HG03139 (cell line): ENCODE data around the gene CRTAC1.

Source experiments
- ATAC-seq: cut with Tn5 transposase; IDR thresholded peaks from one replicate; pipeline ENCODE4 v1.9.1; 2021; ENCODE audit not compliant: unreplicated experiment

CRTAC1 gene

GRCh38 chr10:97874332-97874731, 156.1 kb downstream of the CRTAC1 start:
- ATAC-seq: no peak

GRCh38 chr10:97873569-97873968, 156.9 kb downstream of the CRTAC1 start:
- no peak for ATAC-seq

- ATAC-seq: no peak
These were observed 159.4 kb downstream of the CRTAC1 start for GRCh38 chr10:97870990-97871389.

DNA sequence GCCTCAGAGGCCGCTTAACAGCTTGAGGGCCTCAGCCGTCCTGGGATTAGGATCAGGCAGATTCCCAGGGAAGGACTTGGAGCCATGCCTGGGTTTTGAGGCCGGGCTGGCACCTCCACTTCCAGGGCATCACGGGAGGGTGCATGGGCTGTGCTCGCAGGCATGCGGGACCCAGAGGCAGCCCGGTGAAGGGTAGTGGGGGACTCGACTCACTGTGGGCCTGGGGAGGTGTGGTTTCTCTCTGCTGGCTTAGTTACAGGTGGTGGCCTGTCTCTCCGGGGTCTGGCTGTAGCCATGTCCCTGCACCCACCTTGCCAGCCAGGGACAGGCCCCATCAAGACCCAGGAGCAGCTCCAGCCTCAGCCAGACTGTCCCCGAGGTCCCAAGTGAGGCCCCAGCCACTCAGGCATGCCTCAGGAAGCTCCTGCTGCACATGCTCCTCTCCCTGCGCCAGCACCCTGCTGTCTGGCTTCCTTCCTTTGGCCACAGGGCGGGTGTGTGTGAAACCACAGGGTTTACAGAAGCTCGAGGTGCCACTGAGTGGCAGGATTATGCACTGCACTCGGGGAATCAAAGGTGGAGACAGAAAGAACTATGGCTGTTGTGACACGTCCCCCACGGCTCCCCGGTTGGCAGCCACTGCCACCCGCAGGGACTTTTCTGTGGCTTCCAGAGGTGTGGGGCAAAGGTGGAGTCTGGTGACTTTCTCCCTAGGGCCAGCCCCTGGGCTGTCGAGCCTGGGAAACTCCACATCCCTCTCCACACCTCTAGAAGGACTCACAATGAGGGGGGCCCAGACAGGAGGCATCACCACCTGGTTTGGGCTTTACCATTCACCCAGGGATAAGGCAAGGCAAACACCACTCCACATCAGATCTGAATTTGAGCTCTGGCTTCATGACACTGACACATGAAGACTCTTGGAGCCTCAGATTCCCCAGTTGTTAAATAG, 161.1 kb downstream of the CRTAC1 start:
- peak; percentile 95 for ATAC-seq

DNA sequence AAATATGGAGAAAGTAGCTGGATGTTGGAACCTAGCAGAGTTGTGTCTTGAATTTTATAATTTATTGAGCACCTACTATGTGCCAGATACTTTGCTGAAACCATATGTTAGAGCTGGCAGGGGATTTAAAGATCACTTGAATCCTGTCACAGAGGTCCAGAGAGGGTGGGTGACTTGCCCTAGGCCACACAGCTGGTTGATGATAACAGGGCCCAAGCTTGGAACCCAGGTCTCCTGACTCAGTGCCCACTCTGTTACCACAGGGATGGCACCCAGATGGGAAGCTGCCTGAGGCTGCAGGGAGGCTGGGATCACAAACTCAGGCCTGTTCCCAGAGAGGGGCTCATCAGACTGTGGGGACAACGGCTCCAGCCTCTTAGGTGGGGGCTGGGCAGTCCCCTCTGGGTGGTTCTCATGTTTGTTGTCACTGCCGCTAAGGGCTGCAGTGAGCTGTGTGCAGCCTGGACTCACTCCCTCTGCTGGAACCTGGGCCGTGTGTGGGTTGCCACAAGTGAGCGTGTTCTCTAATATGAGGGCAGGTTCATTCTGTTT, 162.2 kb downstream of the CRTAC1 start:
- ATAC-seq: no peak

DNA sequence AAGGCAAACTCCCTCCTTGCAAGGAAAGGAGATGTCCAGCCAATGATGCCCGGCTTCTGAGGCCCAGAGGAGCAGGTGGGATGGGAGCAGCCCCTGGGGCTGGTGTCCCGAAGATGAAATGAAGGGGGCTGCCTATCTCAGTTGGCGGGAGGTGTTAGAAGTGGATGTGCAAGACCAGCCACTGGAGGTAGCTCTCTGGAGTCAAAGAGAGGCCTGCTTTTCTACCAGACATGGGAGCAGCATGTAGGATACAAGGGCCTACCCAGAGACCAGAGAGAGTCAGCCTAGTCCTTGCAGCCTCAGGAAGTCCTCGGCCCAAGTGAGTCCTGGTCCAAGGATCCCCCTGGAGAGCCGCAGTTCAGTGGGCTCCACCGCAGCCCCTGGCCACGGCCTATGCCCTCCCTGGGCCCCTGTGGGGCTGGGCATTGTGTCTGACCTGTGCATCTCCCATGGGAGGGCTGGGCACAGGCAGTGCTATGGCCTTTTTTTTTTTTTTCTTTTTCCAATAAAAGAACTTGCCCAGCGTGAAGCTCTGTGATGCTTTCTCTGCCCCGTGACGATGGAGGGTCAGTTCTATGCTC, 163.1 kb downstream of the CRTAC1 start:
- no peak for ATAC-seq

- ATAC-seq: no peak
These were observed 163.7 kb downstream of the CRTAC1 start for GRCh38 chr10:97866524-97867219.

GRCh38 chr10:97865488-97865887, 164.9 kb downstream of the CRTAC1 start:
- no peak for ATAC-seq

- ATAC-seq: no peak
These were observed 166.6 kb downstream of the CRTAC1 start for GRCh38 chr10:97863808-97864207.

- ATAC-seq: no peak
These were observed 168.5 kb downstream of the CRTAC1 start for GRCh38 chr10:97861924-97862323.

GRCh38 chr10:97861097-97861750, 169.2 kb downstream of the CRTAC1 start:
- ATAC-seq: no peak

DNA sequence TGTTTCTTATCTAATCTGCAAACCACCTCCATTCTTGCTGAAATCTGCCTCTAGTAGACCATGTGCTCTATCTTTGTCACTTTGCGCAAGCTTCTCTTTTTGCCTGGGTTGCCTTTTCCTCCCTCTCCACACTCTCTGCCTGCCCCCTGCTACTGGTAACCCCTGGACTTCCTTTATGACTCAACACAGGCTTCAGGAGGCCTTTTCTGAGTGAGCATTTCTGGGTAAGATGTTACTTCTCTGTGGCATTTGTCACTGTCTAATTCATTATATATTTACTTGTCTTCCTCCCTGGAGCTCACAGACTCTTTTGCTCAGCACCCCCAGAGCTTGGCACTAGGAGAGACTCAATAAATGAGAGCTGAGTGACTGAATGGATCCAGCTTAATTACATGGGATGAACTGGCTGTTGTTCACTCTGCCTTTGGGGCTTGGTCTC, 172.4 kb downstream of the CRTAC1 start:
- ATAC-seq: no peak

GRCh38 chr10:97854743-97855142, 175.7 kb downstream of the CRTAC1 start:
- ATAC-seq: no peak

DNA sequence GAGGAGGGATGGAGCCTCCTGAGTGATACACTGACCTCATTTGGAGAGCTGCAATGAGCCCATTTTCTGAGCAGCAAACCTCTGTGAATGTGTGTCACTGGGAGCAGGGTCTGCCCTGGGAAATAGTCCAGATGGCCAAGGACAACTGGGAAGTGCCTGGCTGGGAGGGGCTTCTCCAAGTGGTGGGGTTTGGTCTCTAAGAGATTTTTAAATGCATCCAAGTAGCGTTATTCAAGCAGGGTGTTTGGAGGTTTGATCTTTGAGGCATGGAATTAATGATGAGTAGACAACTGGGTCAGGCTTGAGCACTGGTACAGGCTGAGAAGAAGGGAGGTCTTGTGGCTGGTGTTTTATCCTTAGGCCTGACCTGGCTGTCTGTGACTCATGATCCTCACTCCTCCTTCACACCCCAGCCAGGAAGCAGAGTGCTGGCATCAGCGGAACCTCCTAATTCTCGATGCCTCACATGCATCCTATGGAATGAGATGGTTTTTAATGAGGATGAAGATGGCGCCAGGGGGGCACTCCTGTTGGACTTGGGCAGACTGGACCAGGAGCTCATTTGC, 177.5 kb downstream of the CRTAC1 start:
- ATAC-seq: no peak

DNA sequence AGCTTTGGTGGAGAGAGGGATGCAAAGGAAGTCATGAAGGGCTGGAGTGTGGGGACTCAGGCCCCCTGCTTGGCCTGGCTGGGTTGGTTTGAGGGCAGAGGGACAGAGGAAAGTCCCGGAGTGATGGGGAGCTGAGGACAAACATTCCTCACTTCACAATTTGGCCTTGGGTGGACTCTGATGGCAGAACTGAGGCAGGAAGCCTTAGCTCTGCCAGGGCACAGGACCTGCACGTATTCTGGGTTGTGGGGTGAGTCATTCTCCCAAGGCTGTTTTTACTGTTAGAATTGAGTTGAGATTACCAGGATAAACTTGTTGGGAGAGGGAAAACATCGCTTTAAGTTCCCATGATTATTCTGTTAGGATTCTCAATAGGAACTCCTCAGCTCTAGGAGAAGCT, 178.1 kb downstream of the CRTAC1 start:
- no peak for ATAC-seq

DNA sequence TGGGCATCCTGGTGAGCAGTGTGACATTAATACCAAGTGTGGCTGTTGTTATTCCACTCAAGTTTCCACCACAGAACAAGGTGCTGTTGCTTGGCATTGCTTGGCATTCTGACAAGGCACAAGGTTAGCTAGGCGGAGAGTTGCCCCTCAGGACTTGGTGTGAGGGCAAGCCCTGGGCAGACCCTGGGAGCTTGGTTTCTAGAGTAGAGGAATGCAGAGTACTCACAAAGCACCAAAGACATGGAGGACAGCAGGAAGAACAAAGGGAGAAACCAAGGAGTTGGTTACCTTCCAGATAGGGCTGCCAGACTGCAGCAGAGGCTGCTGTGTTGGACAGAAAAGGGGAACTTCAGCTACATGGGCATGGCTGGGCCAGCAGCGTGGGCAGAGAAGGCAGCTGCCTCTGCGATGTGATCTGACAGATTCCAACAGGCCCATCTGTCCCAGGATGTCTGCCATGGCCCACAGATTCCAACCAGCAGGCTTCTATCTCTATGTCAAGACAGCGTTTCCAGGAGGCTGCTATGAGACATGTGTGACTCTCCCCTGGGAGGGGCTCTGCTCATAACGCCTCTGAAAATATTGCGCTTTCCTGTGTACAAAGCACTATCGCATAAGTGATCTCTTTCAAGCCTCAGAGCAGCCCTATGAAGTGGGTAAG, 178.9 kb downstream of the CRTAC1 start:
- ATAC-seq: no peak

DNA sequence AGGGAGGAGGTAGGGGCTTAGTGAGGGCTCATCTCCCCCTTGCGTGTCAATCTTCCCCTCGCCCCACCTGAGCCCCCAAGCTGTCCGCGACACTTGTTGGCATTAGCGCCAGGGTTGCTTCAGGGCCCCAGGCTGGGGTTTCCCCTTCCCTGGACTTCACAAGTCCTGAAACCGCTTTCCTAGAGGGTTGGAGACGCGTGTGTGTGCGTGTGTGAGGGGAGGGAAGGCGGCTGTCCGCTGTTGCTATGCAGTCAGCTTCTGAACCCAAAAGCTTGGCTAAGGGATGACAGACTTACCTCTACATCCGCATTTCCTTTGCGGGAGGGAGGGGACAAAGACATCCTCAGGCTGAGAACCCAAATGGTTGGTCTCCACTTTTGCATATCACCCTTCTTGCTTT, 180.0 kb downstream of the CRTAC1 start:
- no peak for ATAC-seq

GRCh38 chr10:97849687-97850402, 180.6 kb downstream of the CRTAC1 start, which contains the start of gene GOLGA7B:
GOLGA7B (plus strand) TSS chr10:97849843; CDS start chr10:97850304, 461 bp downstream.
- ATAC-seq: no peak

DNA sequence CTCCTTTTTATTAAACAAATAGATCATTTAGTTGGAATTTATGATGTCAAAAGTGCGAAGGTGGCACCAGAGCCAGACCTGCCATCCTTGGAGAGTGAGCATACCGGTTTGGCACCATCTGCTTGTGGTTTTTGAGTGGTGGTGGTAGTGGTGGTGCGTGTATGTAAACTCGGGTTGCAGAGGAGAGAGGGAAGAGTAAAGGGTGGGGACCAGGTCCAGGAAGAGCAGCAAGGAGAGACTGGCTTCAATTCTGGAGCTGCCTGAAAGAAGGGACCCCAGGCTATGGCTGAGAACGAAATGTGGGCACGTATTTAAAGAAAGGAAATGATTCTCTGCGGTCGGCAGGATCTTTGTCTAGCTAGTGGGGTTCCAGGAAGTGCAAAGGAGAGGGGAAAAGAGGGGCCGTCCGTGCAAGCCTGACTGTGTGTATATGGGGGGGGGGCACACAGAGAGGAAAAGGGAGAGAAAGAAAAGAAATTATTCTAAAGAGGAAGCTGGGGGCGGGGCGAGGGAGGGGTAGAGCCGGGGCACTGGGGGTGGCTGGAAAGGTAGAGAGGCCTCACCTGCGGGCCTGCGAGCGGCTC, 181.2 kb downstream of the CRTAC1 start:
- ATAC-seq: no peak
